Fibroblast of pulmonary artery (primary cell): ENCODE measurements around the gene ZNF516.

Experiments
- DNase-seq: peaks from one replicate; pipeline ENCODE4 v3.0.0-alpha.2; 2010; ENCODE audit warnings: low read depth
- H3K4me3 ChIP-seq: replicated peaks from 2 replicates; pipeline ENCODE4 v1.5.1; 2011; ENCODE audit warnings: low read depth, mild to moderate bottlenecking, control low read depth, low read length, moderate library complexity
- TF ChIP-seq, protein P1 (sequence below): IDR thresholded peaks from 2 replicates; pipeline ENCODE4 v1.5.1; 2011; ENCODE audit warnings: mild to moderate bottlenecking, control low read depth, low read length, inconsistent platforms; ENCODE audit errors: missing control alignments

ZNF516 gene

GRCh38 chr18:76367168-76368125, 127.6 kb downstream of the ZNF516 start:
- no peak overlapping the region for H3K4me3 ChIP-seq
- TF ChIP-seq, protein P1, sequence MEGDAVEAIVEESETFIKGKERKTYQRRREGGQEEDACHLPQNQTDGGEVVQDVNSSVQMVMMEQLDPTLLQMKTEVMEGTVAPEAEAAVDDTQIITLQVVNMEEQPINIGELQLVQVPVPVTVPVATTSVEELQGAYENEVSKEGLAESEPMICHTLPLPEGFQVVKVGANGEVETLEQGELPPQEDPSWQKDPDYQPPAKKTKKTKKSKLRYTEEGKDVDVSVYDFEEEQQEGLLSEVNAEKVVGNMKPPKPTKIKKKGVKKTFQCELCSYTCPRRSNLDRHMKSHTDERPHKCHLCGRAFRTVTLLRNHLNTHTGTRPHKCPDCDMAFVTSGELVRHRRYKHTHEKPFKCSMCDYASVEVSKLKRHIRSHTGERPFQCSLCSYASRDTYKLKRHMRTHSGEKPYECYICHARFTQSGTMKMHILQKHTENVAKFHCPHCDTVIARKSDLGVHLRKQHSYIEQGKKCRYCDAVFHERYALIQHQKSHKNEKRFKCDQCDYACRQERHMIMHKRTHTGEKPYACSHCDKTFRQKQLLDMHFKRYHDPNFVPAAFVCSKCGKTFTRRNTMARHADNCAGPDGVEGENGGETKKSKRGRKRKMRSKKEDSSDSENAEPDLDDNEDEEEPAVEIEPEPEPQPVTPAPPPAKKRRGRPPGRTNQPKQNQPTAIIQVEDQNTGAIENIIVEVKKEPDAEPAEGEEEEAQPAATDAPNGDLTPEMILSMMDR = no peak
- DNase-seq = no peak

GRCh38 chr18:76365561-76365960, 129.5 kb downstream of the ZNF516 start:
- DNase-seq = no peak
- TF ChIP-seq, protein P1 = no peak
- no peak overlapping the region for H3K4me3 ChIP-seq

DNA sequence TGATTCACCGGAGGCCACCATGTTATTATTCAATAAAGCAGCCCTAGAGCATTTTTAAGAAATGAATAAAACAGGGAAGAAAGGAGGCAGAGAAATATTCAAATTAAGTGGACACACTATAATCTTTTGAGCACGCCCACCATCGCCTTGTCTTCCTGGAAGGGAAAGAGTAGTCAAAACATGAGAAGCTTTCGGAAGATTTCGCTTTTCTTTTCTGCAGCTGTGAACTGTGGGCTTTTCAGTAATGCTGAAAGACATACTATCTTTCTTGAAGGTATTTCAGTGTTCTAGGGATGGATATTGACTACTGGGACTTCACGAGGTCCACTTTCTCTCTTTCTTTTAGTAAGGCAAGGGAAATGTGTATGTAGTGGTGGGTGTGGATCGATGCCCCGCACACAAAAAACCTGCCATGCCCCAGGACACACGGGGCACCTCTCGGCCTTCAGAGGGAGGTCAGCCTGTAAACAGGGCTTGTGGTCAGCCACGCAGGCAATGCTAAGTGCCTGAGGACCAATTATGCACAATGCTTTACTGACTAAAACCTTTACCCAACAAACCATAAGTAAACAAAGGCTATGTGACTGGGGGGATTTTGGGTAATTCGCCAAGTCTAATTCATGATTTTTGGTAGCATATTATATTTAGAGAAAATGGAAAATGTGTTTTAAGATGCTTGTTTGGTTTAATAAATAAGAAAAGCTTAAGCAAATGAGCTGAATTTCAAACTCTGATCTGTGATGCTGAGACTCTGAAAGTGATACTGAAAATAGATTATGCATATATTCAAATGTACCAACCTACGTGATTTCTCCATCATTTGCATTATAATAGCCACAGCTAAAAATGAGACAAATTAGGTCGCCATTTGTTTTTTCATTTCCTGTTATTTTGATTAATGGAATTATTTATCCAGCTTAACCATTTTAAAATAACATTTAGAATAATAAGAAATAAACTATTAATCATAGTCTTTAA, 130.5 kb downstream of the ZNF516 start:
- no peak overlapping the region for H3K4me3 ChIP-seq
- no peak for DNase-seq
- TF ChIP-seq, protein P1 = no peak

- H3K4me3 ChIP-seq = no peak overlapping the region
- TF ChIP-seq, protein P1 = no peak
- DNase-seq = peak; percentile 67
These were observed 131.5 kb downstream of the ZNF516 start for GRCh38 chr18:76363436-76364120.

GRCh38 chr18:76362676-76363075, 132.4 kb downstream of the ZNF516 start:
- TF ChIP-seq, protein P1 = no peak
- no peak overlapping the region for H3K4me3 ChIP-seq
- DNase-seq = no peak

DNA sequence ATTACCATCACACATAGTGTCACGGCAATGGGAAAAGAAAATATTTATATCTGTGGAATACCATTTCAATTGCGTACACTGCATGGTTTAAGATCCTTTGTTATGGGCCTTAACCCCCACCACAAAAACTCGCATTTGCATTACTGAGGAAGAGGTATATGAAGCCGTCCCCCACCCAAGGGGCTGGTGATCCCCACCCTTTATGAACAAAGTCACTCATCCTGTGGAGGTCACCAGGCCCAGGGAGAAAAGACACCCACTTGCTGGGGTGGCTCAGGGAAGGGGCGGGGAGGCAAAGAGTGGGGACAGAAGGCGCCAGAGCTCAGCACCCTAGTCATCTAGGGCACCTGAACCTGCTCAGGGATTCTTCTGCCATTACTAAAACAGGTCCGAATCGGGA, 133.8 kb downstream of the ZNF516 start:
- DNase-seq = no peak

More for the DNA sequence above, 133.8 kb downstream of the ZNF516 start:
- TF ChIP-seq, protein P1 = no peak
- no peak overlapping the region for H3K4me3 ChIP-seq
